ENCODE results near the gene RNASEL.

DNA sequence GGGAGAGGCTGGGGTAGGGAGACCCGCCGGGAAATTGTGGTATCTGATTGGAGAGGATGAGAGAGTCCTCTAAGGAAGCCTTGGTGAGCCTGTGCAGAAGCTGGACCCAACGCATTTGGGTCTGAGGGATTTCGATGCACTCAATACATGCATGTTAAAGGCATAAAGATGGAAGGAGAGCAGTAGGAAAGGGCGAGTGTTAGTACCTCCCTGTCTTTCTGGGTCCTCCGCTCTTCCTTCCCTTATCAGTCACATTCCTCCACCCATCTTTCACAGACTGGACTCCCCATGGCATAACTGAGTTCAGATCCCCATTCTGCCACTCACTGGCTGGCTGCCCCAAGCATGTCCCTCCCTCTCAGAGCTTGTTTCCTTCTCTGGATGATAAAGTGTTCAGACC is 7.9 kb upstream of the RNASEL start:
- TF ChIP-seq, protein P1, sequence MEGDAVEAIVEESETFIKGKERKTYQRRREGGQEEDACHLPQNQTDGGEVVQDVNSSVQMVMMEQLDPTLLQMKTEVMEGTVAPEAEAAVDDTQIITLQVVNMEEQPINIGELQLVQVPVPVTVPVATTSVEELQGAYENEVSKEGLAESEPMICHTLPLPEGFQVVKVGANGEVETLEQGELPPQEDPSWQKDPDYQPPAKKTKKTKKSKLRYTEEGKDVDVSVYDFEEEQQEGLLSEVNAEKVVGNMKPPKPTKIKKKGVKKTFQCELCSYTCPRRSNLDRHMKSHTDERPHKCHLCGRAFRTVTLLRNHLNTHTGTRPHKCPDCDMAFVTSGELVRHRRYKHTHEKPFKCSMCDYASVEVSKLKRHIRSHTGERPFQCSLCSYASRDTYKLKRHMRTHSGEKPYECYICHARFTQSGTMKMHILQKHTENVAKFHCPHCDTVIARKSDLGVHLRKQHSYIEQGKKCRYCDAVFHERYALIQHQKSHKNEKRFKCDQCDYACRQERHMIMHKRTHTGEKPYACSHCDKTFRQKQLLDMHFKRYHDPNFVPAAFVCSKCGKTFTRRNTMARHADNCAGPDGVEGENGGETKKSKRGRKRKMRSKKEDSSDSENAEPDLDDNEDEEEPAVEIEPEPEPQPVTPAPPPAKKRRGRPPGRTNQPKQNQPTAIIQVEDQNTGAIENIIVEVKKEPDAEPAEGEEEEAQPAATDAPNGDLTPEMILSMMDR (IDR thresholded peaks at IDR 0.05) = no peak
- no peak for TF ChIP-seq EZH2 (IDR thresholded peaks at IDR 0.05; ENCODE audit: borderline replicate concordance, insufficient read depth, low read depth, low read length, poor library complexity, severe bottlenecking)

All from B cell (primary cell).